WTC11 (cell line): Measurements from ENCODE around the gene LENEP. TPM values are rescaled to one million over a fixed set of nuclear protein-coding genes. Genes with fewer than 3 reads are reported as not detected.
A peak's percentile ranks its signal among the peaks of the same experiment; 100 is the strongest.

Source experiments
- ATAC-seq: fragments of 200-7000 bp; cut with Tn5 transposase; 2 replicates; pipeline ENCODE4 v1.10.0; 2021; ENCODE audit warnings: mild to moderate bottlenecking, moderate library complexity
- CTCF ChIA-PET: fragments of 300-600 bp; sonication (Branson Sonifier 250); formaldehyde crosslinking; loops from one replicate; lab custom pipeline; 2021; ENCODE audit warnings: antibody characterized with exemption; lab: Charles Lee
- POLR2A ChIA-PET: fragments of 350-600 bp; sonication (Branson Sonifier 250); formaldehyde crosslinking; loops from one replicate; lab custom pipeline; 2021; ENCODE audit warnings: antibody characterized with exemption; lab: Charles Lee
- DNase-seq: peaks from one replicate; pipeline ENCODE4 v3.0.0; 2021; ENCODE audit warnings: low spot score
- H3K27ac Mint-ChIP-seq: 2 replicates; pipeline ENCODE4 v1.8.0; 2021; ENCODE audit warnings: mixed read lengths
- H3K27me3 Mint-ChIP-seq: 2 replicates; pipeline ENCODE4 v1.8.0; 2021; ENCODE audit warnings: low read depth, mild to moderate bottlenecking, moderate library complexity, mixed read lengths
- H3K36me3 Mint-ChIP-seq: 2 replicates; pipeline ENCODE4 v1.8.0; 2021; ENCODE audit warnings: mixed read lengths
- H3K4me1 Mint-ChIP-seq: 2 replicates; pipeline ENCODE4 v1.8.0; 2022; ENCODE audit warnings: mixed read lengths
- H3K4me3 Mint-ChIP-seq: 2 replicates; pipeline ENCODE4 v1.8.0; 2021; ENCODE audit warnings: mild to moderate bottlenecking, moderate library complexity, mixed read lengths
- H3K9me3 Mint-ChIP-seq: 2 replicates; pipeline ENCODE4 v1.8.0; 2021; ENCODE audit warnings: mixed read lengths
- ARID4B ChIP-seq: sonication (generic); formaldehyde crosslinking; IDR thresholded peaks from 2 replicates; pipeline ENCODE4 v1.8.0; 2023; ENCODE audit warnings: missing genetic modification reagents, mild to moderate bottlenecking, borderline replicate concordance
- ATF1 ChIP-seq: sonication (generic); formaldehyde crosslinking; IDR thresholded peaks from 2 replicates; pipeline ENCODE4 v1.8.1; 2023; ENCODE audit warnings: mild to moderate bottlenecking, moderate library complexity, missing genetic modification reagents
- CREM ChIP-seq: sonication (generic); formaldehyde crosslinking; IDR thresholded peaks from 2 replicates; pipeline ENCODE4 v1.8.1; 2022; ENCODE audit warnings: mild to moderate bottlenecking, missing genetic modification reagents, moderate library complexity
- E2F4 ChIP-seq: sonication (generic); formaldehyde crosslinking; IDR thresholded peaks from 2 replicates; pipeline ENCODE4 v1.8.1; 2022; ENCODE audit warnings: low read depth, mild to moderate bottlenecking, moderate library complexity, missing genetic modification reagents, borderline replicate concordance
- ERG ChIP-seq: fragments of 250-450 bp; sonication (Bioruptor Pico); IDR thresholded peaks from 2 replicates; pipeline ENCODE4 v1.8.0; 2021; ENCODE audit warnings: mild to moderate bottlenecking
- FOXJ3 ChIP-seq: sonication (generic); formaldehyde crosslinking; IDR thresholded peaks from 2 replicates; pipeline ENCODE4 v1.9.0; 2021; ENCODE audit warnings: missing genetic modification reagents, mild to moderate bottlenecking, borderline replicate concordance
- FOXK1 ChIP-seq: sonication (generic); formaldehyde crosslinking; IDR thresholded peaks from 2 replicates; pipeline ENCODE4 v1.8.0; 2022; ENCODE audit warnings: mild to moderate bottlenecking, moderate library complexity, missing genetic modification reagents
- FOXP1 ChIP-seq: sonication (generic); formaldehyde crosslinking; IDR thresholded peaks from 2 replicates; pipeline ENCODE4 v1.8.0; 2022; ENCODE audit warnings: missing genetic modification reagents, mild to moderate bottlenecking, moderate library complexity, borderline replicate concordance
- GABPB1 ChIP-seq: sonication (generic); formaldehyde crosslinking; IDR thresholded peaks from 2 replicates; pipeline ENCODE4 v1.8.1; 2023; ENCODE audit warnings: mild to moderate bottlenecking, missing genetic modification reagents
- JAZF1 ChIP-seq: fragments of 250-450 bp; sonication (Bioruptor Pico); IDR thresholded peaks from 2 replicates; pipeline ENCODE4 v1.9.0; 2021; ENCODE audit warnings: moderate library complexity, mild to moderate bottlenecking, inconsistent platforms
- KAT7 ChIP-seq: sonication (generic); formaldehyde crosslinking; IDR thresholded peaks from 2 replicates; pipeline ENCODE4 v1.8.1; 2023; ENCODE audit warnings: missing genetic modification reagents, mild to moderate bottlenecking, borderline replicate concordance
- MAX ChIP-seq: sonication (generic); formaldehyde crosslinking; IDR thresholded peaks from 2 replicates; pipeline ENCODE4 v1.8.0; 2022; ENCODE audit warnings: mild to moderate bottlenecking, missing genetic modification reagents
- MYBL2 ChIP-seq: sonication (generic); formaldehyde crosslinking; IDR thresholded peaks from 2 replicates; pipeline ENCODE4 v1.8.1; 2023; ENCODE audit warnings: mild to moderate bottlenecking, moderate library complexity, missing genetic modification reagents
- NFATC4 ChIP-seq: fragments of 250-450 bp; sonication (Bioruptor Pico); IDR thresholded peaks from 2 replicates; pipeline ENCODE4 v1.9.0; 2021; ENCODE audit warnings: mild to moderate bottlenecking
- NFYB ChIP-seq: sonication (generic); formaldehyde crosslinking; conservative IDR thresholded peaks from 2 replicates; pipeline ENCODE4 v1.8.0; 2022; ENCODE audit warnings: low read depth, missing genetic modification reagents
- NR3C1 ChIP-seq: sonication (generic); formaldehyde crosslinking; conservative IDR thresholded peaks from 2 replicates; pipeline ENCODE4 v1.8.1; 2023; ENCODE audit warnings: low read depth, mild to moderate bottlenecking, missing genetic modification reagents
- SMAD3 ChIP-seq: sonication (generic); formaldehyde crosslinking; IDR thresholded peaks from 2 replicates; pipeline ENCODE4 v1.8.0; 2022; ENCODE audit warnings: missing genetic modification reagents, mild to moderate bottlenecking, borderline replicate concordance
- SMAD4 ChIP-seq: sonication (generic); formaldehyde crosslinking; IDR thresholded peaks from 2 replicates; pipeline ENCODE4 v1.8.0; 2022; ENCODE audit warnings: mild to moderate bottlenecking, missing genetic modification reagents
- ZMAT4 ChIP-seq: fragments of 250-450 bp; sonication (Bioruptor Pico); IDR thresholded peaks from 2 replicates; pipeline ENCODE4 v1.9.0; 2021; ENCODE audit warnings: mild to moderate bottlenecking
- ZNF232 ChIP-seq: sonication (generic); formaldehyde crosslinking; IDR thresholded peaks from 2 replicates; pipeline ENCODE4 v1.8.0; 2022; ENCODE audit warnings: mild to moderate bottlenecking, missing genetic modification reagents
- ZNF416 ChIP-seq: fragments of 250-450 bp; sonication (Bioruptor Pico); IDR thresholded peaks from 2 replicates; pipeline ENCODE4 v1.9.0; 2021; ENCODE audit warnings: mild to moderate bottlenecking, inconsistent platforms
- ZNF671 ChIP-seq: fragments of 250-450 bp; sonication (Bioruptor Pico); IDR thresholded peaks from 2 replicates; pipeline ENCODE4 v1.8.0; 2021; ENCODE audit warnings: mild to moderate bottlenecking
- total RNA-seq: library from RNA; stranded (reverse); gene quantifications from 3 replicates; pipeline ENCODE4 v1.2.3, GENCODE V29; 2021

The LENEP gene
- total RNA-seq, 1 experiment from 2014 or later: 1.2 TPM

- TF ChIP-seq CREM (CRISPR knock-in tag) (peak; percentile 24), FOXJ3 (CRISPR knock-in tag) (no peak), NFYB (CRISPR knock-in tag) (peak; percentile 96), E2F4 (CRISPR knock-in tag) (peak; percentile 96), ERG (CRISPR knock-in tag) (no peak), FOXK1 (peak; percentile 88), ZMAT4 (CRISPR knock-in tag) (no peak), GABPB1 (CRISPR knock-in tag) (peak; percentile 72), MAX (peak; percentile 93), MYBL2 (CRISPR knock-in tag) (peak; percentile 98), ZNF232 (CRISPR knock-in tag) (peak; percentile 67; the same call in 1 of the 2 replicates), FOXP1 (peak; percentile 58; the same call in 1 of the 2 replicates), SMAD3 (CRISPR knock-in tag) (peak; percentile 63)
These were observed 19.1 kb upstream of the LENEP start, which contains the start of gene CKS1B (continued) for GRCh38 chr1:154974102-154974807.

- peak; percentile 11 for ATAC-seq
- Mint-ChIP-seq H3K36me3 (peaks cover 20% of the 10 kb centered on the region), H3K4me3 (no peak overlapping the region), H3K27me3 (no peaks in the 10 kb centered on the region), H3K27ac (no peak overlapping the region), H3K4me1 (peaks cover 23% of the 10 kb centered on the region), H3K9me3 (no peaks in the 10 kb centered on the region)
- DNase-seq: peak; percentile 97
- POLR2A ChIA-PET: interaction anchor here (1.8 to 7.3 kb wide), 3 partner anchors 18 to 24 kb away, joined by 6 to 176 read pairs (median 66); partner anchors contain the start of genes LENEP, PBXIP1 and ZBTB7B
- CTCF ChIA-PET: interaction anchor here (1.6 to 4.9 kb wide), 6 partner anchors 8 to 193 kb away, joined by 4 to 28 read pairs (median 17); partner anchors contain the start of genes EFNA4 and FLAD1
- no peak for TF ChIP-seq JAZF1 (CRISPR knock-in tag)
- TF ChIP-seq ATF1: no peak
- peak; percentile 7; the same call in 1 of the 2 replicates for TF ChIP-seq GABPB1 (CRISPR knock-in tag)
- no peak for TF ChIP-seq ARID4B
- TF ChIP-seq FOXP1: no peak
- TF ChIP-seq KAT7: no peak
- TF ChIP-seq FOXK1: peak; percentile 53; the same call in 1 of the 2 replicates
- 0 out of 2 replicates have a peak, but pooled peaks have one; percentile 31 for TF ChIP-seq ZNF232 (CRISPR knock-in tag)
- no peak for TF ChIP-seq NR3C1 (CRISPR knock-in tag)
- no peak for TF ChIP-seq ZNF671 (CRISPR knock-in tag)
- TF ChIP-seq SMAD4: no peak
- TF ChIP-seq MAX: peak; percentile 77; the same call in 1 of the 2 replicates
- 0 out of 2 replicates have a peak, but pooled peaks have one; percentile 9 for TF ChIP-seq SMAD3 (CRISPR knock-in tag)
- no peak for TF ChIP-seq ZNF416 (CRISPR knock-in tag)
- TF ChIP-seq ZMAT4 (CRISPR knock-in tag): no peak
- TF ChIP-seq ERG (CRISPR knock-in tag): no peak
- no peak for TF ChIP-seq NFATC4 (CRISPR knock-in tag)
These were observed 18.5 kb upstream of the LENEP start for GRCh38 chr1:154974808-154975408.
